GM21515 (cell line): ENCODE measurements around the gene MEPCE.
"Not testable (repeated sequence)": the region's sequence is repeated elsewhere in the genome, so short reads cannot be mapped to it uniquely, and the experiment has no call there.

Experiments used
- ATAC-seq: cut with Tn5 transposase; IDR thresholded peaks from one replicate; pipeline ENCODE4 v1.9.1; 2021; ENCODE audit not compliant: unreplicated experiment

MEPCE gene

GRCh38 chr7:100433276-100433591, 3.6 kb downstream of the MEPCE start:
- ATAC-seq: no peak

DNA sequence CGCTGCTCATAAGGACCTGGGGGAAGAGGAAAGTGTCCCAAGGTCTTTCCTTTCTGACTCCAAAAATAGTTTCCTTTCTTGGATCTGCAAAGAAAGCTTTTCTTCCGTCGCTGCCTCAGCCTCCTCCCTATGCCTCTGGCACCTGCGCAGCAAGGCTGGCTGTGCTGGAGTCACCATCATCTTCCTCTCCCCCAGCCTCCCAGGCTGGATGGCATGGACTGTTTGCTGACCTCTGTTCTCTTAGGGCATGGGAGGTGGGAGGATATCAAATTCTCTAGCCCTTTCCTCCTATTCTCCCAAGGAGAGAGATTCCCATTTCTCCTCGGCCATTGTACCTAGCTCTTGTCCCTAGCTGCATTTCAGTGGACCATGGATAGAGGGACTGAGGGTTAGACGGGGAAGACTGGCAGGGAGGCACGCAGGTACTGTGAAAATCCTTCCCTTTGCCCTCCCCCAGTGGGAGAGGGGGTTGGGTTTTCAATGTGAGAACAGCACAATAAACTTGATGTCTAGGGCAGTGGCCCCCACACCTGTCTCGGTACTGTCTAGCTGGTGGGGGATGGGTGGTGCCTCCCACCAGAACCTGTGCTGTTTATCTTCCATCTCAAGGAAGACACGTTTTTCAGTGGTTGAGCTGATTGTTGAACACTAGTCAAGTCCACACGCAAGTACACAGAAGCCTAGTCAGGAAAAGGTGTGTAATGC, 4.1 kb downstream of the MEPCE start:
- no peak for ATAC-seq

DNA sequence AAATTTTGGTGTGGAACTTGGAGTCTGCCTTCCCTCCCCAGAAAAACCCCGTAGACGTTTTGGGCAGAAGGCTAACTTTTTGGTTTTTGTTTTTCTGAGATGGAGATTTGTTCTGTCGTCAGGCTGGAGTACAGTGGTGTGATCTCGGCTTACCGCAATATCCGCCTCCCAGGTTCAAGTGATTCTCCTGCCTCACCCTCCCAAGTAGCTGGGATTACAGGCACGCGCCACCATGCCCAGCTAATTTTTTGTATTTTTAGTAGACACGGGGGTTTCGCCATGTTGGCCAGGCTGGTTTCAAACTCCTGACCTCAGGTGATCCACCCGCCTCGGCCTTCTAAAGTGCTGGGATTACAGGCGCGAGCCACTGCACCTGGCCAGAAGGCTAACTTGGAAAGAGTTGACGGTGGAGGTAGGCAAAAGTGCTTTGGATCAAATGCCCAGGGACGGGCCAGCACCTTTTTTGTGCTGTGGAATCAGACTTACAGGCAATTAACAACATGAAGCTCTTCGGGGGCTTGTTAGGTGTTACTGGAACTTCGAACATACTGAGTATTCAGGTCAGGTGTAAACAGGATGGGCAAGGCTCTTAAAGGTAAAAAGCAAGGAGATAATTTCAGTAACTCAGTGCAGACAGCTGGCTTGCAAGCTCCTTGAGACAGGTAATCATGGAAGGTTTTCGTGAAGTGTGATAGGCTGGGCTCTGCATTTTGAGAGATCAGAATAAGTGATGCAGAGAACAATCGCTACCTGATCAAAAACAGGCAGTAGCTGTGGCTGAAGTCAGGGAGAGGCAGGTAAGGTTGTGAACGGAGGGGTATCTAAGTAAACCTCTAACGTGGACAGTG, 4.9 kb downstream of the MEPCE start:
- ATAC-seq: no peak

- ATAC-seq: peak; percentile 20
These were observed 6.0 kb downstream of the MEPCE start for GRCh38 chr7:100435401-100436304.

DNA sequence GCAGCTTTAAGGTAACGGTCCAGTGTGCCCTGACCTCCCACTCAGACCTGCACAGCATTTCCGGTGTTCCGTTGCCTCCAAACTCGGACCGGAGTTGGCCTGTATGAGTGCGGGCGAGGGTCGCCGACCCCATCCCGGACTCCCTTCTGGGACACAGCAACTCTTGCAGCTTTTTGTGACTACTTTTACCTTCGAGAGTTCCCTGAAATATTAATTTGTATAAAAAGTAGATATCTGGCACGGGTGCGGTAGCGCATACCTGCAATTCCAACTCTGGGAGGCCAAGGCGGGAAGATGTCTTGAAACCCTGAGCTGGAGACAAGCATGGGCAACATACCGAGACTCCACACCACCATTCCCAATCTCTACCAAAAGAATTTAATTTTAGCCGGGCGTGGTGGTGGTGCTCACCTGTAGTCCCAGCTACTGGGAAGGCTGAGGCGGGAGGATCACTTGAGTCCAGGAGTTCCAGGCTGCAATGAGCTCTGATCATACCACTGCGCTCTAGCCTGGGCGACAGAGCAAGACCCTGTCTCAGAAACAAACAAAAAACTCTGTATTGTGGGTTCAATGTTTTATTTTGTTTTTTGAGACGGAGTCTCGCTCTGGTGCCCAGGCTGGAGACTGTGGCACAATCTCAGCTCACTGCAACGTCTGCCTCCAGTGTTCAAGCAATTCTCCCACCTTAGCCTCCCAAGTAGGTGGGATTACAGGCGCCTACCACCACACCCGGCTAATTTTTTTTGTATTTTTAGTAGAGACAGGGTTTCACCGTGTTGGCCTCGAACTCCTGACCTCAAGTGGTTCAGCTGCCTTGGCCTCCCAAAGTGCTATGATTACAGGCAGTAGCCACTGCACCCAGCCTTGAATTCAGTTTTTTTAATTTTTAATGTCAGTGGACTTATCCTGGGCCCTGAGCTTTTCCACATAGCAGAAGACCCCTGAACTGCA, 7.8 kb downstream of the MEPCE start:
- ATAC-seq: no peak

DNA sequence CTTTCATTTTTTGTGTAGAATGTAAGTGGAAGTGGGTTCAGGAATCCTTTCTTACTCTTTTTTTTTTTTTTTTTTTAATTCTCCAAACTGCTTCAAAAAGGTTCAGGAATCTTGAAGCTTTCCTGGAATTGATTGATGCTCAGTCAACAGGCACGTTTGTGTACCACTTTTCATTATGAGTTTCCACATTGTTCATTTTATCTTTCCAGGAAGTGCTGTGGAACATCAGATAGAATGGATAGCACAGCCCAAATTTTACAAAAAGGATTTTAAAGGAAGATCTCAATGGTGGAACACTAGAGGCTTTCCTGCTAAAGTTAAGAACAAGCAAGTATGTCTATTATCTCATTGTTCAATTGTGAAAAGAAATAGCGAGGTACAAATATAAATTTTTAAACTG, 8.5 kb downstream of the MEPCE start:
- ATAC-seq: no peak

DNA sequence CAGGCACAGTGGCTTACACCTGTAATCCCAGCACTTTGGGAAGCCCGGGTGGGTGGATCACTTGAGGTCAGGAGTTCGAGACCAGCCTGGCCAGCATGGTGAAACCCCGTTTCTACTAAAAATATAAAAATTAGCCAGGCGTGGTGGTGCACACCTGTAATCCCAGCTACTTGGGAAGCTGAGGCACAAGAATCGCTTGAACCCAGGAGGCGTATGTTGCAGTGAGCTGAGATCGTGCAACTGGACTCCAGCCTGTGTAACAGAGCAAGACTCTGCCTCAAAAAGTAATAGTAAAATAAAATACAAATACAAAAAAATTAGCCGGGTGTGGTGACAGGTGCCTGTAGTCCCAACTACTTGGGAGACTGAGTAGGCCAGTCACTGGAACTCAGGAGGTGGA, 9.1 kb downstream of the MEPCE start:
- ATAC-seq: not testable (repeated sequence)

DNA sequence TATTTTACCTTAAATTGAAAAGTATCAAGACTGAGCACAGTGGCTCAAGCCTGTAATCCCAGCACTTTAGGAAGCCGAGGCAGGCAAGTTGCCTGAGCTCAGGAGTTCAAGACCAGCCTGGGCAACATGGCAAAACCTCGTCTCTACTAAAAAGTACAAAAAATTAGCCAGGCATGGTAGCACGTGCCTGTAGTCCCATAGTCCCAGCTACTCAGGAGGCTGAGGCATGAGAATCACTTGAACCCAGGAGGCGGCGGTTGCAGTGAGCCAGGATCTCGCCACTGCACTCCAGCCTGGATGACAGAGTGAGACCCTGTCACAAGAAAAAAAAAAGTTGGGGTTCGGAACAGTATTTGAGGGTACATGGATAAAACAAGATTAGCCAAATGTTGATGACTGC, 9.6 kb downstream of the MEPCE start:
- ATAC-seq: not testable (repeated sequence)

GRCh38 chr7:100441641-100442535, 12.3 kb downstream of the MEPCE start:
- ATAC-seq: no peak

GRCh38 chr7:100443096-100443840, 13.6 kb downstream of the MEPCE start:
- ATAC-seq: no peak

DNA sequence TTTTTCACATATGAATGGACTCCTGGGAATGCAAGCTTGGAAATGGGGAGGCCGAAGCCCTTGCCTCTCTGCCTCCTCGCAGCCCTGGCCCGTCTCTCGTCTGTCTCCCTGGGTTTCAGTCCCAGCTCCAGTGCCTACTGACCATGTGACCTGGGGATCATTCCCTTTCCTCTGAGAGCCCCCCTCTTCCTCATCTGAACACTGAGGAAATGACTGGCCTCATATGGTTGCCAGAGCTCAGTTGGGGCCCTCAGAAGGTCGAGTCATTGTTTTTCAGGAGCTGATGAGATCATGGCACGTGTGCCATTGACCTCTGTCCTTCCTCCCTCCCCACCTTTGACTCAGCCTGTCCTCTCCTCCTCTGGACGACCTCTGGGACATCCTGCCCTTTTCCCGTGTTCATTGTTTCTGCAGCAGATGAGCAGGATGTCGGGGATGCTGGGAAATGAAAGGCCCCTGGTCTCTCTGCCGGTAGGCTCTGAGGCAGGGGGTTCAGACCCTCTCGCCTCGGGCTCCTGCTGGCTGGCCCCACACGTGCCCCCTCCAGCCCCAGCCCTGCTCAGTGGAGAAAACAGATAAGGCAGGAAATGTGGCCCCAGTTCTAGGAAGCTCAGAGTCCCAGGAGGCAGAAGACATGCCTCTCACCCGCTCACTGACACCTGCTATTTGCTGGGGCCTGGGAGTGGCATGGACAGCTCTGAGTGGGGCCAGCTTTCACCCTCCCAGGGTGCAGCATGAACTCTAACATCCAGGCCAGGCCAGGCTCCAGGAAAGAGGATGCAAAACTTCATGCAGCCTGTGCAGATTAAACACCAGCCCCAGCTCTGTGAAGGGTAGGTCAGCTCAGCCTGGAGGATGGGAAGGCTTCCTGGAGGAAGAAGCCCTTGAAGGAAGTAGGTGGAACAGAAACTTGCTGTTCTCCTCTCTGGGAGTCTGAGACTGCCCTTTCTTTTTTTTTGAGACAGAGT, 15.0 kb downstream of the MEPCE start:
- no peak for ATAC-seq

GRCh38 chr7:100446040-100446439, 16.4 kb downstream of the MEPCE start:
- ATAC-seq: no peak

- ATAC-seq: not testable (repeated sequence)
These were observed 17.7 kb downstream of the MEPCE start for GRCh38 chr7:100447363-100447762.

GRCh38 chr7:100449190-100449795, 19.7 kb downstream of the MEPCE start:
- ATAC-seq: no peak

GRCh38 chr7:100452513-100452912, 22.9 kb downstream of the MEPCE start:
- ATAC-seq: no peak

GRCh38 chr7:100453854-100454253, 24.2 kb downstream of the MEPCE start:
- ATAC-seq: not testable (repeated sequence)

DNA sequence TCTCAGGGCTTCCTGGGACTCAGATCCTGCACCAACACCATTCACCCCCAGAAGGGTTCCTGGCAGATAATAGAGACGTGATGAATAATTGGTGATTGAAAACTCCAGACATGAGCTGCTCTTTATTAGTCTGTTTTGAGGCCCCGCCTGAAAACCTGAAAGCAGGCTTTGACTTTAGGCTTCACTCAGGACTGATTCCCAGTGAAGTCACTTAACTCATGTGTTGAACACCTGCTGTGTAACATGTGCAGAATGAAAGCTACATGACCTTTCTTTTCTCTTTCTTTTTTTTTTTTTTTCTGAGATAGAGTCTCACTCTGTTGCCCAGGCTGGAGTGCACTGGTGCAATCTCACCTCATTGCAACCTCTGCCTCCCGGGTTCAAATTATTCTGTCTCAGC, 25.6 kb downstream of the MEPCE start:
- no peak for ATAC-seq
